Type B pancreatic cell (in vitro differentiated cells): ENCODE results near the gene PACSIN2. TPM values are rescaled to one million over a fixed set of nuclear protein-coding genes. Genes with fewer than 3 reads are reported as not detected.
A peak's percentile ranks its signal among the peaks of the same experiment; 100 is the strongest.

Source experiments
- DNase-seq: peaks from one replicate; pipeline ENCODE4 v3.0.0; 2021; ENCODE audit warnings: mixed read lengths; ENCODE audit not compliant: unreplicated experiment; ENCODE audit errors: extremely low spot score
- H3K27ac Mint-ChIP-seq: 2 replicates; pipeline ENCODE4 v1.8.0; 2021; ENCODE audit warnings: mild to moderate bottlenecking, mixed read lengths
- H3K27me3 Mint-ChIP-seq: 2 replicates; pipeline ENCODE4 v1.8.0; 2021; ENCODE audit warnings: mixed read lengths
- H3K36me3 Mint-ChIP-seq: 2 replicates; pipeline ENCODE4 v1.8.0; 2021; ENCODE audit warnings: mixed read lengths
- H3K4me1 Mint-ChIP-seq: one replicate; pipeline ENCODE4 v1.8.0; 2021; ENCODE audit warnings: mixed read lengths; ENCODE audit not compliant: unreplicated experiment
- H3K4me3 Mint-ChIP-seq: 2 replicates; pipeline ENCODE4 v1.8.0; 2021; ENCODE audit warnings: mild to moderate bottlenecking, mixed read lengths
- H3K9me3 Mint-ChIP-seq: 2 replicates; pipeline ENCODE4 v1.8.0; 2021; ENCODE audit warnings: mixed read lengths
- CTCF ChIP-seq: fragments of 200-600 bp; sonication (generic); conservative IDR thresholded peaks from 2 replicates; pipeline ENCODE4 v1.5.0; 2021; ENCODE audit warnings: antibody characterized with exemption, mild to moderate bottlenecking
- long read RNA-seq: library from polyadenylated mRNA; unstranded; transcript quantifications from one replicate; pipeline ENCODE4 v2.0.0, GENCODE V29; 2020
- total RNA-seq: library from RNA; stranded (reverse); gene quantifications from 2 replicates; pipeline ENCODE4 v1.2.1, GENCODE V29; 2021; ENCODE audit warnings: low replicate concordance

Gene PACSIN2
- total RNA-seq, result 53.4 and 89.1 TPM in 2 replicates
- long read RNA-seq, transcript PACSIN2-201 (11 exons, 3,249 nt), result major isoform, 28 of 39 reads
- long read RNA-seq, partial matches to known transcripts, result 3 of 39 reads
- long read RNA-seq, other reads (novel, unspliced or antisense), result 8 of 39 reads

GRCh38 chr22:43014869-43015676 is at the start of gene PACSIN2:
Gene PACSIN2, minus strand, starts transcription at chr22:43015149. Its CDS starts 103,069 bp downstream, at chr22:42912080.
- no peaks in the 10 kb centered on the region for H3K9me3 Mint-ChIP-seq
- H3K36me3 Mint-ChIP-seq, result no peaks in the 10 kb centered on the region
- peak within 1 kb of the TSS; percentile 96 for H3K4me3 Mint-ChIP-seq
- peaks cover 27% of the 10 kb centered on the region for H3K4me1 Mint-ChIP-seq
- peak; percentile 99 for DNase-seq
- no peaks in the 10 kb centered on the region for H3K27me3 Mint-ChIP-seq
- no peak for TF ChIP-seq CTCF
- peak within 1 kb of the TSS; percentile 92 for H3K27ac Mint-ChIP-seq

GRCh38 chr22:43060183-43060582 is 45.2 kb upstream of the PACSIN2 start:
- Mint-ChIP-seq H3K4me1 (no peaks in the 10 kb centered on the region), H3K27ac (peak overlapping the region; percentile 11), H3K27me3 (no peaks in the 10 kb centered on the region), H3K9me3 (no peaks in the 10 kb centered on the region), H3K36me3 (peaks cover 17% of the 10 kb centered on the region), H3K4me3 (no peak overlapping the region)
- no peak for DNase-seq
- TF ChIP-seq CTCF, result peak; percentile 77

GRCh38 chr22:43057641-43058040 is 42.7 kb upstream of the PACSIN2 start:
- H3K27me3 Mint-ChIP-seq, result no peaks in the 10 kb centered on the region

GRCh38 chr22:43053176-43053575 is 38.2 kb upstream of the PACSIN2 start:
- Mint-ChIP-seq H3K4me3 (no peak overlapping the region), H3K27ac (no peak overlapping the region), H3K9me3 (no peaks in the 10 kb centered on the region), H3K4me1 (no peaks in the 10 kb centered on the region), H3K27me3 (no peaks in the 10 kb centered on the region), H3K36me3 (no peaks in the 10 kb centered on the region)
- peak; percentile 62 for TF ChIP-seq CTCF
- no peak for DNase-seq

More at GRCh38 chr22:43057641-43058040, 42.7 kb upstream of the PACSIN2 start:
- Mint-ChIP-seq H3K9me3 (no peaks in the 10 kb centered on the region), H3K27ac (no peak overlapping the region), H3K4me1 (no peaks in the 10 kb centered on the region), H3K36me3 (peaks cover 12% of the 10 kb centered on the region), H3K4me3 (no peak overlapping the region)
- no peak for DNase-seq
- no peak for TF ChIP-seq CTCF

- no peak for DNase-seq
- H3K4me3 Mint-ChIP-seq, result no peak overlapping the region
- no peaks in the 10 kb centered on the region for H3K36me3 Mint-ChIP-seq
- no peaks in the 10 kb centered on the region for H3K9me3 Mint-ChIP-seq
- H3K27me3 Mint-ChIP-seq, result no peaks in the 10 kb centered on the region
- H3K4me1 Mint-ChIP-seq, result no peaks in the 10 kb centered on the region
- no peak overlapping the region for H3K27ac Mint-ChIP-seq
- no peak for TF ChIP-seq CTCF
These were observed 36.0 kb upstream of the PACSIN2 start for GRCh38 chr22:43050995-43051394.
